Neural cell (in vitro differentiated cells): ENCODE measurements around the gene FHL1. TPM values are rescaled to one million over a fixed set of nuclear protein-coding genes. Genes with fewer than 3 reads are reported as not detected.

Source experiments
- H2AFZ ChIP-seq: fragments of 200-600, 300-800 bp; sonication (generic), shearing (Covaris generic); 2 replicates; pipeline ENCODE4 v1.6.0; 2014; ENCODE audit warnings: low read depth, mild to moderate bottlenecking, antibody characterized with exemption, low read length, moderate library complexity
- H3F3A ChIP-seq: fragments of 200-600 bp; shearing (Covaris generic); 2 replicates; pipeline ENCODE4 v1.6.1; 2016; ENCODE audit warnings: mild to moderate bottlenecking, moderate library complexity, mixed read lengths, antibody characterized with exemption, low read length; ENCODE audit not compliant: insufficient read depth, poor library complexity, severe bottlenecking
- H3K27ac ChIP-seq: fragments of 200-600, 300-800 bp; sonication (generic), shearing (Covaris generic); 2 replicates; pipeline ENCODE4 v1.5.1; 2014; ENCODE audit warnings: mild to moderate bottlenecking, low read length, moderate library complexity
- H3K27me3 ChIP-seq: fragments of 300-800, 200-600 bp; sonication (generic), shearing (Covaris generic); 2 replicates; pipeline ENCODE4 v1.6.0; 2014; ENCODE audit warnings: mild to moderate bottlenecking, low read depth, low read length, moderate library complexity; ENCODE audit not compliant: insufficient read depth
- H3K36me3 ChIP-seq: fragments of 300-800, 200-600 bp; sonication (generic), shearing (Covaris generic); 2 replicates; pipeline ENCODE4 v1.5.1; 2014; ENCODE audit warnings: mild to moderate bottlenecking, antibody characterized with exemption, low read length, moderate library complexity; ENCODE audit not compliant: insufficient read depth
- H3K4me2 ChIP-seq: fragments of 300-800, 200-600 bp; sonication (generic), shearing (Covaris generic); 2 replicates; pipeline ENCODE4 v1.6.0; 2014; ENCODE audit warnings: mild to moderate bottlenecking, low read length
- H3K4me3 ChIP-seq: fragments of 300-800, 200-600 bp; sonication (generic), shearing (Covaris generic); 2 replicates; pipeline ENCODE4 v1.5.1; 2014; ENCODE audit warnings: mild to moderate bottlenecking, low read length, moderate library complexity
- H3K79me2 ChIP-seq: fragments of 200-600 bp; shearing (Covaris generic); replicated peaks from 2 replicates; pipeline ENCODE4 v1.6.0; 2014; ENCODE audit warnings: mild to moderate bottlenecking, low read length, moderate library complexity; ENCODE audit not compliant: insufficient read depth
- H3K9ac ChIP-seq: fragments of 300-800, 200-600 bp; sonication (generic), shearing (Covaris generic); 2 replicates; pipeline ENCODE4 v1.6.1; 2016; ENCODE audit warnings: mild to moderate bottlenecking, low read length, mixed read lengths
- H3K9me2 ChIP-seq: fragments of 200-600 bp; shearing (Covaris generic); 2 replicates; pipeline ENCODE4 v1.6.1; 2016; ENCODE audit warnings: mild to moderate bottlenecking, low read length, mixed read lengths; ENCODE audit not compliant: insufficient read depth
- H3K9me3 ChIP-seq: fragments of 200-600, 300-800 bp; sonication (generic), shearing (Covaris generic); 2 replicates; pipeline ENCODE4 v1.6.1; 2016; ENCODE audit warnings: mild to moderate bottlenecking, mixed run types, low read length, moderate library complexity, mixed read lengths
- H4K20me1 ChIP-seq: fragments of 200-600 bp; shearing (Covaris generic); 2 replicates; pipeline ENCODE4 v1.6.1; 2016; ENCODE audit warnings: mild to moderate bottlenecking, mixed run types; ENCODE audit not compliant: insufficient read depth
- CTCF ChIP-seq: fragments of 450-650 bp; IDR thresholded peaks from 2 replicates; pipeline ENCODE4 v1.5.1; 2014; ENCODE audit warnings: antibody characterized with exemption, mild to moderate bottlenecking, moderate library complexity; ENCODE audit not compliant: poor library complexity, severe bottlenecking
- EP300 ChIP-seq: fragments of 450-650 bp; conservative IDR thresholded peaks from 2 replicates; pipeline ENCODE4 v1.6.1; 2014; ENCODE audit warnings: antibody characterized with exemption, mild to moderate bottlenecking, moderate library complexity; ENCODE audit not compliant: poor library complexity, severe bottlenecking
- EZH2 ChIP-seq: fragments of 200-600, 300-800 bp; shearing (Covaris generic), sonication (generic); IDR thresholded peaks from 2 replicates; pipeline ENCODE4 v1.6.1; 2014; ENCODE audit warnings: antibody characterized with exemption, low read length, borderline replicate concordance, mild to moderate bottlenecking; ENCODE audit not compliant: insufficient read depth, poor library complexity, severe bottlenecking
- MXI1 ChIP-seq: fragments of 450-650 bp; conservative IDR thresholded peaks from 2 replicates; pipeline ENCODE4 v1.6.1; 2014; ENCODE audit warnings: antibody characterized with exemption, mild to moderate bottlenecking; ENCODE audit not compliant: poor library complexity, severe bottlenecking
- POLR2AphosphoS5 ChIP-seq: IDR thresholded peaks from 2 replicates; pipeline ENCODE4 v1.6.1; 2012
- RAD21 ChIP-seq: fragments of 450-650 bp; conservative IDR thresholded peaks from 2 replicates; pipeline ENCODE4 v1.6.1; 2014; ENCODE audit warnings: antibody characterized with exemption, mild to moderate bottlenecking, moderate library complexity
- REST ChIP-seq: IDR thresholded peaks from 2 replicates; pipeline ENCODE4 v1.6.1; 2012; ENCODE audit warnings: borderline replicate concordance
- SMC3 ChIP-seq: fragments of 450-650 bp; conservative IDR thresholded peaks from 2 replicates; pipeline ENCODE4 v1.6.1; 2014; ENCODE audit warnings: antibody characterized with exemption, mild to moderate bottlenecking, moderate library complexity; ENCODE audit not compliant: poor library complexity
- TAF1 ChIP-seq: IDR thresholded peaks from 2 replicates; pipeline ENCODE4 v1.6.1; 2012; ENCODE audit warnings: low read depth
- polyA plus RNA-seq: library from polyadenylated mRNA; depleted of rRNA; stranded (reverse); fragments of >200 nt; gene quantifications from 2 replicates; pipeline ENCODE4 v1.2.3, GENCODE V29; 2014

Gene FHL1
- polyA plus RNA-seq, 1 donor from 2014 or later, result 235 TPM

GRCh38 chrX:136128743-136129142 lies 18.6 kb upstream of the FHL1 start:
- H3K79me2 ChIP-seq, result no peaks in the 10 kb centered on the region
- no peaks in the 10 kb centered on the region for H3K9me2 ChIP-seq
- no peaks in the 10 kb centered on the region for H3F3A ChIP-seq
- no peak overlapping the region for H2AFZ ChIP-seq
- no peaks in the 10 kb centered on the region for H3K36me3 ChIP-seq
- H3K27ac ChIP-seq, result no peak overlapping the region
- H3K27me3 ChIP-seq, result no peaks in the 10 kb centered on the region
- TF ChIP-seq REST (no peak), EZH2 (no peak), SMC3 (no peak), TAF1 (no peak), EP300 (no peak), MXI1 (no peak), CTCF (no peak), POLR2AphosphoS5 (no peak)
- H3K4me3 ChIP-seq, result no peak overlapping the region
- H3K4me2 ChIP-seq, result no peak overlapping the region
- H3K9ac ChIP-seq, result no peak overlapping the region
- H3K9me3 ChIP-seq, result no peaks in the 10 kb centered on the region
- H4K20me1 ChIP-seq, result no peaks in the 10 kb centered on the region

GRCh38 chrX:136130931-136131833 lies 16.2 kb upstream of the FHL1 start:
- TF ChIP-seq MXI1 (no peak), EZH2 (no peak), CTCF (no peak), EP300 (no peak), TAF1 (no peak), POLR2AphosphoS5 (no peak), RAD21 (no peak), SMC3 (no peak), REST (no peak)
- Histone ChIP-seq H3K79me2 (no peaks in the 10 kb centered on the region), H3K4me2 (no peak overlapping the region), H2AFZ (no peak overlapping the region), H3K36me3 (no peaks in the 10 kb centered on the region), H4K20me1 (no peaks in the 10 kb centered on the region), H3K4me3 (no peak overlapping the region), H3K9ac (no peak overlapping the region), H3K27ac (no peak overlapping the region), H3K9me2 (no peaks in the 10 kb centered on the region), H3K27me3 (no peaks in the 10 kb centered on the region), H3F3A (no peaks in the 10 kb centered on the region), H3K9me3 (no peaks in the 10 kb centered on the region)
